NB4 (cell line): ENCODE results near the gene CYSRT1.

Source experiments
- MAX ChIP-seq: IDR thresholded peaks from 2 replicates; pipeline ENCODE4 v1.6.1; 2011; ENCODE audit warnings: low read depth, low read length
- POLR2A ChIP-seq: IDR thresholded peaks from 2 replicates; pipeline ENCODE4 v1.6.1; 2011; ENCODE audit warnings: mild to moderate bottlenecking; ENCODE audit not compliant: insufficient read length; ENCODE audit errors: extremely low read depth
- TF ChIP-seq, protein P1 (sequence below): IDR thresholded peaks from one replicate; pipeline ENCODE4 v1.5.1; 2012; ENCODE audit warnings: low read depth, low read length

GRCh38 chr9:137176302-137177182, 48.4 kb upstream of the CYSRT1 start:
- TF ChIP-seq MAX (no peak), POLR2A (no peak)
- TF ChIP-seq, protein P1, sequence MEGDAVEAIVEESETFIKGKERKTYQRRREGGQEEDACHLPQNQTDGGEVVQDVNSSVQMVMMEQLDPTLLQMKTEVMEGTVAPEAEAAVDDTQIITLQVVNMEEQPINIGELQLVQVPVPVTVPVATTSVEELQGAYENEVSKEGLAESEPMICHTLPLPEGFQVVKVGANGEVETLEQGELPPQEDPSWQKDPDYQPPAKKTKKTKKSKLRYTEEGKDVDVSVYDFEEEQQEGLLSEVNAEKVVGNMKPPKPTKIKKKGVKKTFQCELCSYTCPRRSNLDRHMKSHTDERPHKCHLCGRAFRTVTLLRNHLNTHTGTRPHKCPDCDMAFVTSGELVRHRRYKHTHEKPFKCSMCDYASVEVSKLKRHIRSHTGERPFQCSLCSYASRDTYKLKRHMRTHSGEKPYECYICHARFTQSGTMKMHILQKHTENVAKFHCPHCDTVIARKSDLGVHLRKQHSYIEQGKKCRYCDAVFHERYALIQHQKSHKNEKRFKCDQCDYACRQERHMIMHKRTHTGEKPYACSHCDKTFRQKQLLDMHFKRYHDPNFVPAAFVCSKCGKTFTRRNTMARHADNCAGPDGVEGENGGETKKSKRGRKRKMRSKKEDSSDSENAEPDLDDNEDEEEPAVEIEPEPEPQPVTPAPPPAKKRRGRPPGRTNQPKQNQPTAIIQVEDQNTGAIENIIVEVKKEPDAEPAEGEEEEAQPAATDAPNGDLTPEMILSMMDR = peak; percentile 22
